ENCODE data around the gene TAX1BP3. TPM values are rescaled to one million over a fixed set of nuclear protein-coding genes. Genes with fewer than 3 reads are reported as not detected.

Gene TAX1BP3
- total RNA-seq, 1 experiment from 2014 or later = 50.0 TPM

- intact Hi-C loops (cut with micrococcal nuclease) = no loop called here
Measured at GRCh38 chr17:3672571-3672970, 4.2 kb upstream of the TAX1BP3 start.

GRCh38 chr17:3669548-3669947 lies 1.2 kb upstream of the TAX1BP3 start:
- intact Hi-C loops (cut with micrococcal nuclease) = no loop called here
- Histone ChIP-seq H3K36me3 (ENCODE audit: control insufficient read depth in 1 of 2, insufficient read depth in 2 of 2, low read length in 2 of 2) (no peaks in the 10 kb centered on the region), H3K9me2 (ENCODE audit: insufficient read depth) (no peaks in the 10 kb centered on the region), H3K4me3 (replicated peaks in 1 of 2; ENCODE audit: low read depth in 1 of 2, low read length in 2 of 2) (peak overlapping the region; percentile 74 to 96), H3K9me3 (ENCODE audit: control insufficient read depth in 1 of 2, insufficient read depth in 1 of 2, low read depth in 1 of 2, low read length in 2 of 2) (no peaks in the 10 kb centered on the region), H3K27ac (ENCODE audit: low read depth, low read length) (peak overlapping the region; percentile 77; the same call in 1 of the 2 replicates), H4K20me1 (ENCODE audit: insufficient read depth) (no peaks in the 10 kb centered on the region; the same call in 1 of the 2 replicates), H3K9ac (ENCODE audit: low read length) (peak overlapping the region; percentile 97), H2AFZ (ENCODE audit: low read depth, low read length, poor library complexity, severe bottlenecking) (no peak overlapping the region), H3K79me2 (ENCODE audit: insufficient read depth, low read length) (peaks cover 42% of the 10 kb centered on the region), H3K4me1 (ENCODE audit: control insufficient read depth in 1 of 2, insufficient read depth in 2 of 2, low read length in 2 of 2) (peaks cover 8 to 20% of the 10 kb centered on the region in 2 experiments), H3K4me2 (ENCODE audit: low read length) (peak overlapping the region; percentile 74), H3K27me3 (ENCODE audit: insufficient read depth, low read length) (no peaks in the 10 kb centered on the region)
- no peak for TF ChIP-seq TCF7L2 (IDR thresholded peaks at IDR 0.05; ENCODE audit: borderline replicate concordance, extremely low read depth, insufficient read depth, insufficient read length)
- no peak for TF ChIP-seq POLR2AphosphoS5 (IDR thresholded peaks at IDR 0.05; ENCODE audit: low read depth, low read length)
- TF ChIP-seq EGR1 (IDR thresholded peaks at IDR 0.05; ENCODE audit: low read depth) = no peak
- TF ChIP-seq ZFX (IDR thresholded peaks at IDR 0.05) = no peak
- no peak for TF ChIP-seq RAD21 (IDR thresholded peaks at IDR 0.05; ENCODE audit: low read depth)
- no peak for TF ChIP-seq SP1 (IDR thresholded peaks at IDR 0.05; ENCODE audit: low read depth)
- no peak for TF ChIP-seq CEBPB (IDR thresholded peaks at IDR 0.05; ENCODE audit: low read depth)
- TF ChIP-seq POLR2A (IDR thresholded peaks at IDR 0.05; ENCODE audit: borderline replicate concordance, extremely low read depth, insufficient read depth, insufficient read length) = no peak
- no peak for TF ChIP-seq EZH2 (IDR thresholded peaks at IDR 0.05)
- TF ChIP-seq, protein P1, sequence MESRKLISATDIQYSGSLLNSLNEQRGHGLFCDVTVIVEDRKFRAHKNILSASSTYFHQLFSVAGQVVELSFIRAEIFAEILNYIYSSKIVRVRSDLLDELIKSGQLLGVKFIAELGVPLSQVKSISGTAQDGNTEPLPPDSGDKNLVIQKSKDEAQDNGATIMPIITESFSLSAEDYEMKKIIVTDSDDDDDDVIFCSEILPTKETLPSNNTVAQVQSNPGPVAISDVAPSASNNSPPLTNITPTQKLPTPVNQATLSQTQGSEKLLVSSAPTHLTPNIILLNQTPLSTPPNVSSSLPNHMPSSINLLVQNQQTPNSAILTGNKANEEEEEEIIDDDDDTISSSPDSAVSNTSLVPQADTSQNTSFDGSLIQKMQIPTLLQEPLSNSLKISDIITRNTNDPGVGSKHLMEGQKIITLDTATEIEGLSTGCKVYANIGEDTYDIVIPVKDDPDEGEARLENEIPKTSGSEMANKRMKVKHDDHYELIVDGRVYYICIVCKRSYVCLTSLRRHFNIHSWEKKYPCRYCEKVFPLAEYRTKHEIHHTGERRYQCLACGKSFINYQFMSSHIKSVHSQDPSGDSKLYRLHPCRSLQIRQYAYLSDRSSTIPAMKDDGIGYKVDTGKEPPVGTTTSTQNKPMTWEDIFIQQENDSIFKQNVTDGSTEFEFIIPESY (IDR thresholded peaks at IDR 0.05; ENCODE audit: extremely low read depth, insufficient replicate concordance, low read length) = no peak
- POLR2A ChIA-PET = no interaction called here
- DNase-seq (ENCODE audit: low read depth, low spot score) = no peak
- CTCF ChIA-PET = no interaction called here
- no peak for ATAC-seq
- RAD21 ChIA-PET (ENCODE audit: low non-redundant PET in 1 of 2, low total read pairs in 2 of 2, uncharacterized antibody in 2 of 2, unreplicated experiment in 2 of 2) = no interaction called here
- no TSS peak for BruUV-seq (replicated peaks)

More at GRCh38 chr17:3672571-3672970, 4.2 kb upstream of the TAX1BP3 start:
- CTCF ChIA-PET = no interaction called here
- no peak overlapping the region for H3K4me2 ChIP-seq (ENCODE audit: low read length)
- H3K4me1 ChIP-seq (ENCODE audit: control insufficient read depth in 1 of 2, insufficient read depth in 2 of 2, low read length in 2 of 2) = peaks cover 3 to 8% of the 10 kb centered on the region in 2 experiments; a peak in 2 of 4 replicates
- H3K9me2 ChIP-seq (ENCODE audit: insufficient read depth) = no peaks in the 10 kb centered on the region
- no peak overlapping the region for H3K9ac ChIP-seq (ENCODE audit: low read length)
- H3K36me3 ChIP-seq (ENCODE audit: control insufficient read depth in 1 of 2, insufficient read depth in 2 of 2, low read length in 2 of 2) = no peaks in the 10 kb centered on the region
- H3K9me3 ChIP-seq (ENCODE audit: control insufficient read depth in 1 of 2, insufficient read depth in 1 of 2, low read depth in 1 of 2, low read length in 2 of 2) = no peaks in the 10 kb centered on the region
- DNase-seq (ENCODE audit: low read depth, low spot score) = no peak
- no peak overlapping the region for H3K4me3 ChIP-seq (replicated peaks in 1 of 2; ENCODE audit: low read depth in 1 of 2, low read length in 2 of 2)
- H2AFZ ChIP-seq (ENCODE audit: low read depth, low read length, poor library complexity, severe bottlenecking) = no peak overlapping the region
- ATAC-seq = no peak
- no peak overlapping the region for H3K27ac ChIP-seq (ENCODE audit: low read depth, low read length)
- RAD21 ChIA-PET (ENCODE audit: low non-redundant PET in 1 of 2, low total read pairs in 2 of 2, uncharacterized antibody in 2 of 2, unreplicated experiment in 2 of 2) = no interaction called here
- TF ChIP-seq EGR1 (IDR thresholded peaks at IDR 0.05; ENCODE audit: low read depth) = no peak
- peaks cover 24% of the 10 kb centered on the region for H3K79me2 ChIP-seq (ENCODE audit: insufficient read depth, low read length)
- BruUV-seq (replicated peaks) = no TSS peak
- H4K20me1 ChIP-seq (ENCODE audit: insufficient read depth) = no peaks in the 10 kb centered on the region; the same call in 1 of the 2 replicates
- POLR2A ChIA-PET = no interaction called here
- no peaks in the 10 kb centered on the region for H3K27me3 ChIP-seq (ENCODE audit: insufficient read depth, low read length)
